HepG2 (cell line): ENCODE results near the gene EPHA4. TPM values are rescaled to one million over a fixed set of nuclear protein-coding genes. Genes with fewer than 3 reads are reported as not detected.

Experiments used
- ATAC-seq: fragments of 200-7000 bp; cut with Tn5 transposase; 3 replicates; pipeline ENCODE4 v1.9.1; 2020; ENCODE audit warnings: mild to moderate bottlenecking, moderate library complexity
- BruUV-seq: library from RNA; stranded (reverse); fragments of 400-500 nt; replicated peaks from 2 replicates; lab custom pipeline; 2021; lab: Mats Ljungman, UMichigan
- CTCF ChIA-PET: fragments of 300-600 bp; formaldehyde crosslinking; extraction: SDS; loops from one replicate; lab custom pipeline; 2021; ENCODE audit warnings: low total read pairs, inconsistent platforms, low intra/inter-chr PET ratio; lab: Yijun Ruan, JAX
- POLR2A ChIA-PET: fragments of 350-600 bp; sonication (Branson Sonifier 250); formaldehyde crosslinking; loops from one replicate; lab custom pipeline; 2020; ENCODE audit warnings: antibody characterized with exemption, inconsistent platforms; lab: Yijun Ruan, JAX
- DNase-seq: peaks from one replicate; pipeline ENCODE4 v3.0.0-alpha.2; 2015; ENCODE audit warnings: low spot score
- FAIRE-seq: peaks from 3 replicates; lab custom pipeline; 2011; peaks lifted over from hg19 to GRCh38; lab: Jason Lieb, UNC
- H2AFZ ChIP-seq: one replicate; pipeline ENCODE4 v1.6.1; 2011; ENCODE audit warnings: low read length, inconsistent platforms
- H3K27ac ChIP-seq: fragments of 300-600 bp; 3 replicates; pipeline ENCODE4 v1.8.0; 2011; ENCODE audit warnings: mixed run types, mild to moderate bottlenecking, mixed read lengths, low read length, inconsistent platforms; ENCODE audit not compliant: insufficient read depth; ENCODE audit errors: extremely low read length
- H3K27me3 ChIP-seq, 2 experiments: fragments of 200-600 bp in 1 of 2; 2 replicates in 1 of 2; 3 replicates in 1 of 2; pipeline versions ENCODE4 v1.6.0 to v1.8.0; 2011; ENCODE audit warnings: low read length in 2 of 2, mild to moderate bottlenecking in 2 of 2, moderate library complexity in 2 of 2, inconsistent platforms in 1 of 2; ENCODE audit not compliant: insufficient read depth in 2 of 2, control insufficient read depth in 1 of 2
- H3K36me3 ChIP-seq, 2 experiments: fragments of 200-600 bp in 1 of 2; replicated peaks in 1 of 2; 2 replicates in 1 of 2; 3 replicates in 1 of 2; pipeline versions ENCODE4 v1.5.1 to v1.8.0; 2011; ENCODE audit warnings: low read length in 2 of 2, inconsistent platforms in 1 of 2; ENCODE audit not compliant: insufficient read depth in 2 of 2, control insufficient read depth in 1 of 2
- H3K4me1 ChIP-seq: 2 replicates; pipeline ENCODE4 v1.5.1; 2012; ENCODE audit warnings: low read length, inconsistent platforms; ENCODE audit not compliant: insufficient read depth
- H3K4me2 ChIP-seq: 2 replicates; pipeline ENCODE4 v1.6.0; 2011; ENCODE audit warnings: low read depth, low read length, inconsistent platforms
- H3K4me3 ChIP-seq, 3 experiments: fragments of 200-600 bp in 1 of 3; sonication (generic), shearing (Covaris generic) in 1 of 3; replicated peaks in 1 of 3; 2 replicates each; pipeline ENCODE4 v1.5.1; 2011 to 2016; ENCODE audit warnings: low read length in 3 of 3, inconsistent platforms in 2 of 3, low read depth in 2 of 3, mild to moderate bottlenecking in 2 of 3, control low read depth in 1 of 3, mixed read lengths in 1 of 3; ENCODE audit not compliant: insufficient read depth in 1 of 3
- H3K79me2 ChIP-seq: one replicate; pipeline ENCODE4 v1.6.1; 2011; ENCODE audit warnings: low read length, inconsistent platforms; ENCODE audit not compliant: insufficient read depth
- H3K9ac ChIP-seq: 2 replicates; pipeline ENCODE4 v1.6.0; 2011; ENCODE audit warnings: mild to moderate bottlenecking, low read depth, low read length, inconsistent platforms; ENCODE audit not compliant: insufficient read depth
- H3K9me3 ChIP-seq: 2 replicates; pipeline ENCODE4 v1.5.1; 2012; ENCODE audit warnings: mild to moderate bottlenecking, low read length
- H4K20me1 ChIP-seq: 2 replicates; pipeline ENCODE4 v1.6.0; 2011; ENCODE audit warnings: inconsistent platforms, mild to moderate bottlenecking, low read length, moderate library complexity; ENCODE audit not compliant: insufficient read depth
- GRHL1 ChIP-seq: sonication (generic); formaldehyde crosslinking; conservative IDR thresholded peaks from 2 replicates; pipeline ENCODE4 v1.8.0; 2022; ENCODE audit warnings: missing genetic modification reagents
- MIER3 ChIP-seq: IDR thresholded peaks from 2 replicates; pipeline ENCODE4 v1.6.1; 2016; ENCODE audit warnings: missing compliant biosample characterization, borderline replicate concordance
- ZNF12 ChIP-seq: sonication (generic); formaldehyde crosslinking; IDR thresholded peaks from 2 replicates; pipeline ENCODE4 v1.5.0; 2020; ENCODE audit warnings: missing genetic modification reagents
- ZNF468 ChIP-seq: sonication (generic); formaldehyde crosslinking; IDR thresholded peaks from 2 replicates; pipeline ENCODE4 v1.8.0; 2022; ENCODE audit warnings: mild to moderate bottlenecking, moderate library complexity, missing genetic modification reagents
- ZNF609 ChIP-seq: sonication (generic); formaldehyde crosslinking; IDR thresholded peaks from 2 replicates; pipeline ENCODE4 v1.4.0; 2020; ENCODE audit warnings: mild to moderate bottlenecking, missing genetic modification reagents, borderline replicate concordance
- ZNF768 ChIP-seq: sonication (generic); formaldehyde crosslinking; IDR thresholded peaks from 2 replicates; pipeline ENCODE4 v1.4.0; 2020; ENCODE audit warnings: missing genetic modification reagents
- WGBS: methylation state at CpG from one replicate; pipeline ENCODE4 v1.1.6; 2017; ENCODE audit warnings: low lambda C conversion rate; 5-methylcytosine and 5-hydroxymethylcytosine counted together
- in situ Hi-C: cut with HindIII; loops from 2 replicates; pipeline ENCODE4 v1.10.0; 2017; ENCODE audit warnings: low pct_unique_long_range_greater_than_20kb; ENCODE audit not compliant: extremely low pct_ligation_motif_present
- intact Hi-C: fragments of 100-400 bp; cut with micrococcal nuclease; formaldehyde crosslinking; loops from one replicate; pipeline ENCODE4 v1.10.0; 2022; ENCODE audit not compliant: unreplicated experiment
- polyA plus RNA-seq, 8 experiments: library from polyadenylated mRNA; depleted of rRNA in 3 of 8; stranded (reverse) in 7 of 8; unstranded in 1 of 8; fragments of >200 nt; fragmentation: Illumina TruSeq in 4 of 8; extraction: Trizol in 4 of 8; gene quantifications; 2 replicates each; pipeline versions ENCODE4 v1.2.1 to v1.2.3, GENCODE V29; 2011 to 2016; ENCODE audit warnings: low read depth in 4 of 8, missing spikeins in 1 of 8, mixed read lengths in 1 of 8; ENCODE audit not compliant: insufficient read depth in 1 of 8
- total RNA-seq, 5 experiments: library from RNA; depleted of rRNA; stranded (reverse); fragments of >200 nt; fragmentation: Illumina TruSeq; extraction: Trizol; gene quantifications; 2 replicates each; pipeline ENCODE4 v1.2.3, GENCODE V29; 2016; ENCODE audit warnings: low read depth in 1 of 5

Gene EPHA4
- total and polyA plus RNA-seq, 2 of the 13 experiments (the other 11 are each of a cell fraction or from before 2014, with no cell fraction given), result not detected

GRCh38 chr2:221399183-221399582 is 172.9 kb downstream of the EPHA4 start (continued):
- no peak for TF ChIP-seq ZNF609 (CRISPR knock-in tag)
- TF ChIP-seq GRHL1 (CRISPR knock-in tag), result no peak
- TF ChIP-seq ZNF768 (CRISPR knock-in tag), result no peak
- TF ChIP-seq ZNF468 (CRISPR knock-in tag), result no peak
- no peak for TF ChIP-seq MIER3 (CRISPR knock-in tag)

- no peak overlapping the region for H3K4me2 ChIP-seq
- no TSS peak for BruUV-seq
Measured at GRCh38 chr2:221397187-221397586, 174.9 kb downstream of the EPHA4 start.

More at GRCh38 chr2:221397187-221397586, 174.9 kb downstream of the EPHA4 start:
- Histone ChIP-seq H4K20me1 (no peaks in the 10 kb centered on the region), H3K9me3 (no peaks in the 10 kb centered on the region), H3K27me3 (no peaks in the 10 kb centered on the region), H3K27ac (no peak overlapping the region), H3K79me2 (no peaks in the 10 kb centered on the region), H3K4me1 (no peaks in the 10 kb centered on the region), H3K9ac (no peak overlapping the region), H3K4me3 (no peak overlapping the region), H2AFZ (no peak overlapping the region), H3K36me3 (no peaks in the 10 kb centered on the region)
- ChIA-PET POLR2A (no interaction called here), CTCF (no interaction called here)
- 3% methylated on average over 1 of the region's 1 CpG for WGBS
- intact Hi-C loops, result no loop called here
- in situ Hi-C loops, result no loop called here
- ATAC-seq, result no peak
- no peak for TF ChIP-seq ZNF12
- DNase-seq, result no peak
- FAIRE-seq, result no peak
